Islet precursor cell (in vitro differentiated cells): Measurements from ENCODE around the gene SUPT3H.

Experiments used
- DNase-seq: peaks from one replicate; pipeline ENCODE4 v3.0.0-alpha.2; 2018

SUPT3H gene

GRCh38 chr6:45387236-45387635 lies 9.5 kb upstream of the SUPT3H start:
- peak; percentile 64 for DNase-seq

DNA sequence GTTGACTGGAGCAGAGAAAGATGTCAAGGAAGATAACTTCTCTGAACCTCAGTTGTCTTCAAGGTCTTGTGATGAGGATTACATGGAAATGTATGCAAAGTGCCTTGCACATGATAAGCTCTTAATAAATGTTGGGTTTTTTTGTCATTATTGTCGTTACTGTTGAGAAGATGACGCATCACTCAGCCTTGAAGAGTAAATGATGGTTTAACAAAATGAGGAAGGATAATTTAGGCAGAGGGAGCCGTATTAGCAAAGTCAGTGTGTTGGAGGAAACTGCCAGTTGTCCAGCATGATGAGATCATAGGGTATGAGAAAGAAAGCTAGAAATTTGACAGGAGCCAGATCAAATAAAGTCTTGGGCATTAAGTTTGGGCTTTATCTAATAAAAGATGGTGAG lies 8.8 kb upstream of the SUPT3H start:
- no peak for DNase-seq

DNA sequence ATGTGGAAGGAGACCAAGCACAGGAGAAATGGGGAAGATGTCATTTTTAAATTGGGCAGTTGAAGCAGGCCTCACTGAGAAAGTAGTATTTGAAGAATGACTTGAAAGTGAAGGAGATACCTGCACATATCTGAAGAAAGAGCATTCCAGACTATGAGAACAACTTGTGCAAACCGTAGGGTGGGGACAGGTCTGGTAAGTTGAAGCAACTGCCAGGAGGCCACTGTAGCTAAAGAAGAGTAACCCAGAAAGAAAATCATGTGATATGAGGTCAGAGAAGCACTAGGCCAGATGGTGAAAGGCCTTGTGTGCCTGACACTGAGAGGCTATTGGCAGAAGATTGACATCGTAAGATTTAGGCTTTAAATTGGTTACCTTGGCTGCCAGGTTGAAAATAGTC lies 4.7 kb upstream of the SUPT3H start:
- no peak for DNase-seq

DNA sequence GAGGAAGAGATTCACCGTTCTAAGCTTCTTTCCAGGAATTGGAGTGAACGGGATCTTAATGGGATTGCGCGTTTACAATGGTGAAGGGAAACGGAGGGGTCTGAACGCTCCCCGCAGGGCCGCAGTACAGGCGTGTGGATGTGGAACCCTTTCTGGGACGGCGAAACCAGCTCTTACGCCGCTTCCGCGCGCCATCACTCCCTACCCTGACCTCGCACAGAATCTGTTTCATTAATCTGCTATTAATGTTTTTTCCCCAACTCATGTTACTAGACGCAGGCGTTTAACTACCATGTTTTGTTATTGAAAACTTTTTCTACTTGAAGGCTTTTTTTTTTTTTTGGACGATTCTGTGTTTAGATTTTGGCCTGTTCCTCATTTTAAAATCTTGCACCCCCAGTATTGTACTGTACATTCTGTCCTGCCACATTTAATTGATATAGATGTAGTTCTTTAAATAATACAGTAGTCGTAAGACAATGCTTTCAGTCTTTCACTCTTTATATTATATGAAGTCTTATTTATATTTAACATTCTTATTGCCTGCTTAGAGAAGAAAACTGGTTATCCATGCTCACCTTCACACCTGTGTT lies 696 bp upstream of the SUPT3H start:
- DNase-seq, result no peak

- DNase-seq, result no peak
Measured at GRCh38 chr6:45377043-45377553, 636 bp downstream of the SUPT3H start.

DNA sequence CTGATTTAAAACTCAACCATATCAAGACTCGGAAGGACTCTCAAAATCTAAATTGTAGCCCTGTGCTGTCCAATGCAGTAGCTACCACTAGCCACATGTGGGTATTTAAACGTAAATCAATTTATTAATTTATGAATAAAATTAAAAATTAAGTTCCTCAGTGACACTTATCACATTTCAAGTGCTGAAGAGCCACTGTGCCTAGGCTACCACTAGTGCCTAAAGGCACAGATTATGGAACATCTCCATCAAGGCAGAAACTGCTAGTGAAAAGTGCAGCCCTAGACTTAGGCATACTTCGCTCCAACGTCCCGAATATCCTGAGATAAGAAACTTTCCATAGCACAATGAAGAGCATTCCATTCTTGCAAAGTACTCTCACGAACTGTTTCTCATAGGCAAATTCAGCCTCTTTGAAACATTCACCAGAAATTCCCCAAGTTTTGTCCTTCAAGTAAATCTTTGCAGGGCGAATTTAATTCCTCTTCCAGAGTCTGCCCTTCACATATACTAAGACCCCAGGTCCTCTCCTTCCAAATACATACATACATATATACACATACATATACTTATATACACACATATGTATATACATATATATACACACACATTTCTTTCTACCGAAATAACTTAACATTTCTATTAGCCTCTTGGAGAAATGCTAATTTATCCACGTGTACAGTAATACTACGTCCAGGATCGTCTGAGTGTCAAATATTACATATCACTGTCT lies 1.3 kb downstream of the SUPT3H start:
- no peak for DNase-seq

DNA sequence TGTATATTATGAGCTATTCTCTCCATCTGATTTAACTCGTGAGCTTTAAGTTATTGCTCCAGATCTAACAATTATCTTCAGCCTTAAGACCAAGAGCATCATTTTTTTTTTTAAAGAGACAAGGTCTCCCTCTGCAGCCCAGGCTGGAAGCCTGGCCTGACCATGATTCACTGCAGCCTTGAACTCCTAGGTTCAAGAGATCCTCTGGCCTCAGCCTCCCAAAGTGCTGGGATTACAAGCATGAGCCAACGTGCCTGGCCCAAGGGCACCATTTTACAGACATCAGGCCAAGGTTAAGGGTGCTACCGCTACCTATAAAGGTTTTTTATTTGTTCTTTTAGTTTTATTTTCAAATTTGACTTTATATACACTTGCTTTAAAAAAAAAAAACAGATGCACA lies 2.3 kb downstream of the SUPT3H start:
- no peak for DNase-seq

GRCh38 chr6:45371924-45372573 lies 5.7 kb downstream of the SUPT3H start:
- DNase-seq, result no peak

- no peak for DNase-seq
Measured at GRCh38 chr6:45369870-45370269, 7.9 kb downstream of the SUPT3H start.

DNA sequence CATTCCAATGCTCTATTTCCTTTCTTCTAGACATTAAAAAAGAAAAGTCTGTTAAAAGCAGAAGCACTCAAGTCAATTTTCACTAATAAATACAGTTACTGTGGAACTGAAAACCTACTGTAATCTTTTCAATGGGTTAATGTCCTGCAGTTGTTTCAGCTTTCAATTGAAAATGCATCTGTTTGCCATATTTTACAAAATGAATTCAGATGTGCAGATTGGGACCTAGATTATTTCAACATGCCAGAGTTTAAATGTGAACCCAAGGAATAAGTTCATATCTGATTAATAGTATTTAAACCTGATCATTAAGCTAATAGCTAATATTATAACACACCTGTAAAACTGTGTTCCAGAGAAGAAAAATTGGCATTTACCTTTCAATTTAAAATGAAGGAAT lies 9.7 kb downstream of the SUPT3H start:
- no peak for DNase-seq

GRCh38 chr6:45366534-45366933 lies 11.2 kb downstream of the SUPT3H start:
- no peak for DNase-seq

GRCh38 chr6:45365036-45365435 lies 12.7 kb downstream of the SUPT3H start:
- no peak for DNase-seq

GRCh38 chr6:45364466-45364865 lies 13.3 kb downstream of the SUPT3H start:
- DNase-seq, result no peak

DNA sequence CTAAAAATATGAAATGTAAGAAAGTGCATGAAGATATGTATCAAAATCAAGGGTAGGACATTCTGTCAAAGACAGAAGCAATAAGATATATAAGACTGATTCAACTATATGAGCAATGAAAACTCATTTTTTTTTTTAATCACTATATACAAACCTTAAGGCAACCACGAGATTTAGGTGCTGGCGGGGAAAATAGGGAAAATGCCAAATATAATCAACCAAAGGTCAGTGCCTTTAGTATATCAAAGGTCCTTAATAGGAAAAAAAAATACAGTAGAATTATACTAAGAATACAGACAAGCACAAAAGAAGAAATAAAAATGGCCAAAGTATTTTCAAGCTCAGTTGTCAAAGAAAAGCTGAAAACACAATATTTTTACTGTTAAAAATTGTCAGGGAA lies 24.1 kb downstream of the SUPT3H start:
- no peak for DNase-seq

GRCh38 chr6:45351667-45352066 lies 26.1 kb downstream of the SUPT3H start:
- DNase-seq, result no peak

DNA sequence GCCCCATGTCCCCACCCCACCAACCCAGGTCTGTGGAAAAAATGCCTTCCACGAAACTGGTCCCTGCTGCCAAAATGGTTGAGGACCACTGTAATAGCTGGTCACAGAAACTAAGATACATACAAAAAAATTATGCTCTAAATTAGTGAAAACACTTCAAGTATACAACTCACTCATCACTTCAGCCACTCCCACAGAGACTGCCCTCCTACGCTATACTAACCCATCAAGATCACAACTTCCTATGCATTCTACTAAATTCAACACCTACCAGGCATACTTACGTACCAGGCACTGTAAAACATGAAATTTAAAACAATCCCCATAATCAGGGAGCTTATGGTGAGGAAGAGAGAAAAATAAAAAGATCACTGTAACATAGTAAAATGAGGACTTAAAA lies 26.7 kb downstream of the SUPT3H start:
- DNase-seq, result no peak

GRCh38 chr6:45350186-45350710 lies 27.5 kb downstream of the SUPT3H start:
- DNase-seq, result no peak

DNA sequence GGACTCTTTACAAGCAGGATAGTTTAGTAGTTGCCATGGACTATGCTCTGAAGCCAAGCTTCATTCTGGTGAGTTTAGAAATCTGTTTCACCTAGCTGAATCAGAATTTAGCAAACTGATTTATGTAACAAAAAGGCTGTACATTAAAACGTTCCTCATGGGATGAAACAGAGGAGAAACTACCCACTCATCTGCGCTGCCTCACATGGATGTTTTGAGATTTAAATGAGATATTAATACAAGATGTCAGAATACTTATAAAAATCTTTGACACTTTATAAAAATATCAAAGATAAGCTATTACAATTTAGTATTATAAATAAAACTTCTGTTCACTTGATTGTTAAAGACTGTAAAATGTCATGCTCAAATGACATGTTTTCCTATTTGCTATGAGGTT lies 32.8 kb downstream of the SUPT3H start:
- DNase-seq, result no peak

DNA sequence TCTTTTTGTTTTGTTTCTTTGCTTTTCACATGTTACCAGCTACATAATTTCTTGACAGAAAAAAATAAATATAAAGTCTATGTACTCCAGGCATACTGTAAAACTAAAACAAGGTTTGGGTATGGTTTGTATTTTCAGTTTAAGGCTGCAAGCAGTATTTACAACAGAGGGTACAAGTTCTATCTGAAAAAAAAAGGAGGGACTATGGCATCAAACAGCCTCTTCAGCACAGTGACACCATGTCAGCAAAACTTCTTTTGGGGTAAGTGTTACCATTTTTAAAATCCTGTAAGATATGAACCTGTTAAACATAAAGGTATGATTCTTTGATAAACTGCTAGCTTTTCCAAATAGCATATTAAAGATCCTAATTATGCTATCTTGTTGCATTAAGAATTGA lies 49.2 kb downstream of the SUPT3H start:
- no peak for DNase-seq

DNA sequence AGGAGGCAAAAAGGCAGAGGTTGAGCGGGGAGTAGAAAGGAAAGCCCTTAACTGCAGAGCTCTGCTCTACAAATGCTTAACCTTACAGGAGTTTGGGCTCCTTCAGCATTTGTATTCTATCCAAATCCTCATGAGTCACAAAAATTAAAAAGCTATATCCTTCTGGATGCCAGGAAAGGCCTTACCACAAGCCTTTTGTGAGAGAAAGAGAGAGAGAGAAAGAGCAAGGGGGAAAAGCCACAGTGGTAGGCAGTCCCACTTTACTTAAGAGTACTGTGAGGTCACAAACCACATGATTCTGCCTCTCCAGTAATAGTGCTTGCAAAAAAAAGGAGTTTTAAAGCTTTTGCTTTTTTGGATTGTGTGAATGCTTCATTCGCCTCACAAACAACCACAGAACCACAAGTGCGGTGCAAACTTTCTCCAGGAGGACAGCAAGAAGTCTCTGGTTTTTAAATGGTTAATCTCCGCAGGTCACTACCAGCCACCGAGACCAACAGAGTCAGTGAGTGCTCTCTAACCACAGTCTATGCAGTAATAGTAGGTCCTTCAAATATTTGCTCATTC lies 49.7 kb downstream of the SUPT3H start, which contains the start of gene RUNX2:
RUNX2 (plus strand) TSS at position 375 of the 567 bp plus-strand sequence. CDS start 397 bp downstream, outside the sequence.
- peak; percentile 66 for DNase-seq

DNA sequence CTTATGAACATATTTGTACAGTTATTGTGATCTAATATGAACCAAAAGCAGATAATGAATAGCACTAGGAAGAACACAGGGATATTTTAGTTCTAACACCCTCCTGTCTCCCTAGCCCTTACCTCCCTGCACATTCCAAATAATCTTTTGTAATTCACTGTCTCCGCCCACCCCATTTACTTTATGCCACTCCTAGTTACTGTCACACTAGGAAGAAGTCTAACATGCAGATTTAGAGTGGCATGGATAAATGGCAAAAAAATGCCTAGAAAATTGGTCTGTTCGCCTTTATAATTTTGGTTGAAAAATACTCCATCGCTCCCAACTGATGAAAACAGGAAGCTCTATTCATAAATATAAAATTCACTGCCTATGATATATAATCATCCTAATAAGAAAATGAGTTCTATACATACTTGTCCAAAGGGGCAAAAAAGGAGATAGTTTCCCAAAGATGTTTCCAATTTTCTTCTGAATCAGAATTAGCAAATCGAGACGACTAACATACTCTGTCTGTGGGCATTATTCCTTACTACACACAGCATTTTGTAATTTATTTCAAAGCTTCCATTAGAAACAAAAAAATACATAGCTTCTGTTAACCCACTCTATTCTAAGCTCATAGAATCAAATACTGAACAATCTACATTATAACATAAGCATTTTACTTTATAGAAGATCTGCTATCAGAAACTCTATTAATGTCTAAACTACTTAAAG lies 50.9 kb downstream of the SUPT3H start:
- DNase-seq, result no peak

GRCh38 chr6:45323656-45324224 lies 54.0 kb downstream of the SUPT3H start:
- no peak for DNase-seq
